ENCODE measurements around the gene MFAP2.

The MFAP2 gene

GRCh38 chr1:16926491-16927073, 53.8 kb downstream of the MFAP2 start:
- DNase-seq: peak; percentile 52

- peak; percentile 36 for DNase-seq
Observed at GRCh38 chr1:16925635-16926490, 54.6 kb downstream of the MFAP2 start.

- DNase-seq: no peak
Observed at GRCh38 chr1:16924919-16925477, 55.4 kb downstream of the MFAP2 start.

All from left hindlimb (tissue), 1 donor.